Astrocyte (in vitro differentiated cells and primary cell): Measurements from ENCODE around the gene SUSD4.

Source experiments
- CTCF ChIP-seq: IDR thresholded peaks from 2 replicates; pipeline ENCODE4 v1.5.1; 2011; ENCODE audit warnings: low read depth, mild to moderate bottlenecking, inconsistent platforms, low read length, moderate library complexity; ENCODE audit not compliant: insufficient read depth
- EZH2 ChIP-seq: IDR thresholded peaks from 2 replicates; pipeline ENCODE4 v1.6.1; 2012; ENCODE audit warnings: mild to moderate bottlenecking, low read length, inconsistent platforms; ENCODE audit not compliant: insufficient read depth

- no peak for TF ChIP-seq CTCF
- no peak for TF ChIP-seq EZH2
These were observed 16.4 kb downstream of the SUSD4 start for GRCh38 chr1:223347583-223347982.
